ENCODE data around the gene INPP5A.

The INPP5A gene

DNA sequence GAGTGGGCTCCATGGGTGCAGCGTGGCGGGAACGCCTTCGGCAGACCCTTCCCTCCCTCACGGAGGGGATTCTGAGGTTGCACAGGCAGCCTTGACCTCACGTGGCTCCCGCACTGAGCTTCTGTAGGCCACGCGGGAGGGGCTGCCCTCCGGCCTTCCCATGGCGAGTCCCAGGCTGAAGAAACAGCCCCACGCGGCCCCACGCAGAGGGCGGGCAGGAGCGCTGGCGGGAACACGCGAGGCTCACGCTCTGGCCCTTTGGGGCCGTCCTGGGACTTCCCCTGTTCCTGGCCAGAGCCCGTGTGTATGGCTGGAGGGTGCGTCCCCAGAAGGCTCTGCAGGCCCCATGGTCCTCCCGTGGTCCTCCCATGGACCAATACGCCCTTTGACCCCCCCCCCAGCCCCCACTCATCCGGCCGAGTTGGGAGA, 270.0 kb downstream of the INPP5A start:
- Histone ChIP-seq H2AFZ (ENCODE audit: insufficient read depth, low read length, poor library complexity) (no peak overlapping the region), H3K27ac (ENCODE audit: low read depth, low read length) (no peak overlapping the region), H3K27me3 (ENCODE audit: insufficient read depth, low read length) (no peaks in the 10 kb centered on the region), H3K4me2 (ENCODE audit: low read length) (no peak overlapping the region), H2AK5ac (ENCODE audit: low read length) (no peak overlapping the region), H4K91ac (ENCODE audit: low read depth, low read length) (no peak overlapping the region), H2BK12ac (ENCODE audit: low read length) (no peak overlapping the region), H2BK120ac (ENCODE audit: insufficient read depth, low read length, poor library complexity) (no peak overlapping the region), H4K8ac (ENCODE audit: low read depth, low read length) (no peak overlapping the region), H3K4me1 (ENCODE audit: control insufficient read depth in 1 of 2, insufficient read depth in 2 of 2, low read length in 2 of 2) (no peaks in the 10 kb centered on the region), H3K23ac (ENCODE audit: low read length) (no peak overlapping the region), H2BK5ac (ENCODE audit: low read depth, low read length, poor library complexity) (no peak overlapping the region), H3K18ac (ENCODE audit: low read length) (no peak overlapping the region), H3K9ac (ENCODE audit: low read length) (no peak overlapping the region), H4K12ac (ENCODE audit: low read depth, low read length) (no peak overlapping the region), H3K9me3 (ENCODE audit: insufficient read depth, low read depth, low read length) (peaks cover 8% of the 10 kb centered on the region), H3K36me3 (ENCODE audit: control insufficient read depth in 1 of 2, insufficient read depth in 2 of 2, low read length in 2 of 2) (no peaks in the 10 kb centered on the region), H3K14ac (ENCODE audit: low read length) (no peak overlapping the region), H3K79me2 (ENCODE audit: control insufficient read depth, insufficient read depth, low read length, poor library complexity) (no peaks in the 10 kb centered on the region), H3K79me1 (ENCODE audit: low read length) (no peaks in the 10 kb centered on the region), H3K4me3 (ENCODE audit: low read depth, low read length) (no peak overlapping the region), H3K4ac (ENCODE audit: low read depth, low read length) (no peak overlapping the region)
- no CpG with 5 or more reads among the region's 27 CpGs for WGBS (ENCODE audit: extremely low coverage, insufficient coverage, insufficient read length)
- DNase-seq = no peak

DNA sequence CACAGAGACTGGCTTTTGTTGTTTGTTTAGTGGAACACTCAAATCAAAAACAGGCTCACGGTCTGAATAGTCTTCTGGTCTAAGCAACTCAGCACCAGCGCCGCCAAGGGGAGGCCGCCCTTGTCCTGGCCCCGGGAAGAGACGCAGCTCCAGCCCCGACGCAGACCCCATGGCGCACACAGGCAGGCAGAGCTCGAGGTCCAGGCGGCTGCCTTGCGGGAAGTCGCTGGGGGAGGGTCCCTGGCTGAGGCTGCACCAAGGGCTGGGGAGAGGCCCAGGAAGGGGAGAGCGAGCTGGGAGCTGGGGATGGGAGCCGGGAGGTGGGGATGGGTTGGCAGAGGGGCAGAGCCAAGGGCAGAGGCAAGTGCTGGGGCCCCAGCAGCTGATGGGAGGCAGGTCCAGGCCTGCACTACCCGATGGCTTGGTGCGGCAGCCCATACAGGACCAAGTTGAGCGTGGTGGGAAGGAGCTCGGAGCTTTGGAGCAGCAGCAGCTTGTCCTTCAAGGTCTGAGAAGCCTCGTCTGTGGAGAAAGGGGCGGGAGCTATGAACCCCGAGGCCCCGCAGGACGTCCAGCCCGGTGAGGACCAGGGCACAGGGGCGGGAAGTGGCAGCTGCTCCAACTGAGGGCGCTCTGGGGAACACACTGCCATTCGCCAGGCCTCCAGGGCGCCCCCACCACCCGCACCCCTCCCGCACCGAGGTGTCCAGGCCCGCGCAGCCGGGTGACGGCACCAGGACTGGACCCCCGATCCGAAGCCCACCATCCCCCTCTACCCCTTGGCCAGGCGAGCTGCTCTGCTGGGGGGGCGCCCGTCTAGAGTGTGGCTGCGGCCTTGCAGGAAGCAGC, 271.0 kb downstream of the INPP5A start:
- H3K4me3 ChIP-seq (ENCODE audit: low read depth, low read length) = no peak overlapping the region
- H3K14ac ChIP-seq (ENCODE audit: low read length) = no peak overlapping the region
- no peak overlapping the region for H3K9ac ChIP-seq (ENCODE audit: low read length)
- no peak overlapping the region for H3K23ac ChIP-seq (ENCODE audit: low read length)
- no peaks in the 10 kb centered on the region for H3K79me1 ChIP-seq (ENCODE audit: low read length)
- no peaks in the 10 kb centered on the region for H3K27me3 ChIP-seq (ENCODE audit: insufficient read depth, low read length)
- no peak overlapping the region for H3K4ac ChIP-seq (ENCODE audit: low read depth, low read length)
- H2BK5ac ChIP-seq (ENCODE audit: low read depth, low read length, poor library complexity) = no peak overlapping the region
- H3K4me1 ChIP-seq (ENCODE audit: control insufficient read depth in 1 of 2, insufficient read depth in 2 of 2, low read length in 2 of 2) = no peaks in the 10 kb centered on the region
- WGBS (ENCODE audit: extremely low coverage, insufficient coverage, insufficient read length) = no CpG with 5 or more reads among the region's 42 CpGs
- no peak overlapping the region for H3K18ac ChIP-seq (ENCODE audit: low read length)
- H4K91ac ChIP-seq (ENCODE audit: low read depth, low read length) = no peak overlapping the region
- H3K79me2 ChIP-seq (ENCODE audit: control insufficient read depth, insufficient read depth, low read length, poor library complexity) = no peaks in the 10 kb centered on the region
- no peak overlapping the region for H4K12ac ChIP-seq (ENCODE audit: low read depth, low read length)
- peaks cover 8% of the 10 kb centered on the region for H3K9me3 ChIP-seq (ENCODE audit: insufficient read depth, low read depth, low read length)
- H2AK5ac ChIP-seq (ENCODE audit: low read length) = no peak overlapping the region
- H3K27ac ChIP-seq (ENCODE audit: low read depth, low read length) = no peak overlapping the region
- no peak overlapping the region for H2BK12ac ChIP-seq (ENCODE audit: low read length)
- H2AFZ ChIP-seq (ENCODE audit: insufficient read depth, low read length, poor library complexity) = no peak overlapping the region
- no peak overlapping the region for H4K8ac ChIP-seq (ENCODE audit: low read depth, low read length)
- H2BK120ac ChIP-seq (ENCODE audit: insufficient read depth, low read length, poor library complexity) = no peak overlapping the region
- no peaks in the 10 kb centered on the region for H3K36me3 ChIP-seq (ENCODE audit: control insufficient read depth in 1 of 2, insufficient read depth in 2 of 2, low read length in 2 of 2)
- no peak for DNase-seq
- no peak overlapping the region for H3K4me2 ChIP-seq (ENCODE audit: low read length)

DNA sequence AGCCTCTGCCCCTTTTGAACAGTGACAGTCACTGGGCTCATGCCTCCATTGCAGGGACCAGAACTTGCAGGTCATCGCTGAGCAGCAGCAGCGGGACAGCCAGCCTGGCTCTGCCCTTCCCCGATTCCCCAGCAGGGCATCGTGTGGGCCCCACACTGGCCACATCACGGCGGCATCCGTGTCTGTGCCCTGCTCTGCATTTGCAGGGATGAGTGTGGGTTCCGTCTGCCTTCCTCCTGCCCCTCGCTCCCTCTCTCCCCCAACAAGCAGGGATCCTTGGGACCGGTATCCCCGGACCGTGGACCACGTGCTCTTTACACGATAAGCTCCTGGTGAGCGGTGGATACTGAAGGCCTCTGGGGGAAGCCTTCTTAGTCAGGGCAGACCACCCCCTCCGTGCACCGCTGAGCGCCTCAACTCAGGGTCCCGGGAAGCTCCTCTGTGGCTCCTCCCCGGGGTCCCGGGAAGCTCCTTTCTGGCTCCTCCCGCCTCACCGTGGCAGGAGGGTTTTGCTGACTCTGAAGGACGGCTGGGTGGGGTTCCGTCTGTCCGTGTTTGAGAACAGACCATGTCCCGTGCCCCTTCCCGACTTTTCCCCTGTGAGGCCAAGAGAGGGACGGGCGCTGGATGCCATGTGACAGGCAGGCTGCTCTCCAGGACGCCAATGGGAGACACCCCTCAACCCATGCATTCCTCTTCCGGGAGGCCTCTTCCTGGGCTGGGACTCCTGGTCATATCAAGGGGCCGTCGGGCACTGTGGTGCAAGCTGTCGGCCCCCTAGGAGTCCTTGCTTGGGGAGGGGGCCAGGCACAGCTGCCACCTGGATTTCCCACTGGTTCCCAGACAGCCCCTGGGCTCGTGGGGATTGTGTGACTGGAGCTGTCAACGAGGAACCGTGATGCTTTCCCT, 271.9 kb downstream of the INPP5A start:
- Histone ChIP-seq H2AFZ (ENCODE audit: insufficient read depth, low read length, poor library complexity) (no peak overlapping the region), H3K79me1 (ENCODE audit: low read length) (no peaks in the 10 kb centered on the region)
- no CpG with 5 or more reads among the region's 38 CpGs for WGBS (ENCODE audit: extremely low coverage, insufficient coverage, insufficient read length)

DNA sequence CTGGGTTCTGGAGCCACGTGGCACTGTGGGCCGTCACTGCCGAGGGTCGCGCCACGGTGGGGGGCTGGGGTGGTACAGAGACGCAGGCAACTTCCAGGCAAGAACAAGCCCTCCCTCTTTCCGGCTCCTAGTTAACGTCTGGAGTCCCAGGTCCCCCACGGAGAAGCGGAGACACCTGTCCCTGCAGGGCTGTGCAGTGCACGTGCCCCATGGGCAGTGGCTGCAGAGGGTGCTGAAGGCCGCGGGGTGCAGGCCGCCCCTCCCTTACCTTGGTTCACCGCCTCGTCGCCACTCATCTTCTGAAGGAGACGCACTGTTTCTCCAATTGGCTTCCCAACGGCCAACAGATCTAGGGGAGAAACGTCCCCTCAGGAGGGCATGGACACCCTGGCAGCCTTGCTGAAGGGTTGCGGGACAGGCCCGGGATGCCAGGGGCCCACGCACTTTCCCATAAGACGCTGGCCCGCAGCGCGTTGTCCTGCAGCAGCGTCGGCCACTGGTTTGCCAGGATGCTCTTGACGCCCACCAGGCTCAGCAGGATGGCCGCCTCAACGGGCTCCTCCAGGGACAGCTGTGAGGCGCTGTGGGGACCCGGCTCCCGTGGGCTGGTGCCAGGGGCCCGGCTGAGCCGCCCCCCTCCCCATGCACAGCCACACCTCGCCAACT, 272.7 kb downstream of the INPP5A start:
- Histone ChIP-seq H3K79me2 (ENCODE audit: control insufficient read depth, insufficient read depth, low read length, poor library complexity) (no peaks in the 10 kb centered on the region), H3K4ac (ENCODE audit: low read depth, low read length) (no peak overlapping the region), H4K8ac (ENCODE audit: low read depth, low read length) (no peak overlapping the region), H2AFZ (ENCODE audit: insufficient read depth, low read length, poor library complexity) (no peak overlapping the region), H3K4me1 (ENCODE audit: control insufficient read depth in 1 of 2, insufficient read depth in 2 of 2, low read length in 2 of 2) (no peaks in the 10 kb centered on the region), H2BK120ac (ENCODE audit: insufficient read depth, low read length, poor library complexity) (no peak overlapping the region), H3K27ac (ENCODE audit: low read depth, low read length) (no peak overlapping the region), H4K91ac (ENCODE audit: low read depth, low read length) (no peak overlapping the region), H3K4me2 (ENCODE audit: low read length) (no peak overlapping the region), H3K36me3 (ENCODE audit: control insufficient read depth in 1 of 2, insufficient read depth in 2 of 2, low read length in 2 of 2) (no peaks in the 10 kb centered on the region), H3K9me3 (ENCODE audit: insufficient read depth, low read depth, low read length) (peaks cover 8% of the 10 kb centered on the region), H3K79me1 (ENCODE audit: low read length) (no peaks in the 10 kb centered on the region), H3K27me3 (ENCODE audit: insufficient read depth, low read length) (peaks cover 2% of the 10 kb centered on the region), H2BK5ac (ENCODE audit: low read depth, low read length, poor library complexity) (no peak overlapping the region), H3K9ac (ENCODE audit: low read length) (no peak overlapping the region), H3K14ac (ENCODE audit: low read length) (no peak overlapping the region), H3K23ac (ENCODE audit: low read length) (no peak overlapping the region), H3K4me3 (ENCODE audit: low read depth, low read length) (no peak overlapping the region), H2BK12ac (ENCODE audit: low read length) (no peak overlapping the region), H3K18ac (ENCODE audit: low read length) (no peak overlapping the region), H4K12ac (ENCODE audit: low read depth, low read length) (no peak overlapping the region), H2AK5ac (ENCODE audit: low read length) (no peak overlapping the region)
- no peak for DNase-seq
- WGBS (ENCODE audit: extremely low coverage, insufficient coverage, insufficient read length) = no CpG with 5 or more reads among the region's 39 CpGs

More for the DNA sequence above, 271.9 kb downstream of the INPP5A start:
- no peak for DNase-seq
- no peak overlapping the region for H3K4me2 ChIP-seq (ENCODE audit: low read length)
- no peak overlapping the region for H3K9ac ChIP-seq (ENCODE audit: low read length)
- no peak overlapping the region for H3K27ac ChIP-seq (ENCODE audit: low read depth, low read length)
- no peak overlapping the region for H4K12ac ChIP-seq (ENCODE audit: low read depth, low read length)
- no peak overlapping the region for H3K23ac ChIP-seq (ENCODE audit: low read length)
- H4K91ac ChIP-seq (ENCODE audit: low read depth, low read length) = no peak overlapping the region
- H3K4me3 ChIP-seq (ENCODE audit: low read depth, low read length) = no peak overlapping the region
- H3K4me1 ChIP-seq (ENCODE audit: control insufficient read depth in 1 of 2, insufficient read depth in 2 of 2, low read length in 2 of 2) = no peaks in the 10 kb centered on the region
- no peak overlapping the region for H3K4ac ChIP-seq (ENCODE audit: low read depth, low read length)
- no peaks in the 10 kb centered on the region for H3K27me3 ChIP-seq (ENCODE audit: insufficient read depth, low read length)
- no peak overlapping the region for H4K8ac ChIP-seq (ENCODE audit: low read depth, low read length)
- H2BK5ac ChIP-seq (ENCODE audit: low read depth, low read length, poor library complexity) = no peak overlapping the region
- no peaks in the 10 kb centered on the region for H3K79me2 ChIP-seq (ENCODE audit: control insufficient read depth, insufficient read depth, low read length, poor library complexity)
- no peak overlapping the region for H3K14ac ChIP-seq (ENCODE audit: low read length)
- H3K36me3 ChIP-seq (ENCODE audit: control insufficient read depth in 1 of 2, insufficient read depth in 2 of 2, low read length in 2 of 2) = no peaks in the 10 kb centered on the region
- H3K9me3 ChIP-seq (ENCODE audit: insufficient read depth, low read depth, low read length) = peaks cover 8% of the 10 kb centered on the region
- no peak overlapping the region for H2BK12ac ChIP-seq (ENCODE audit: low read length)
- no peak overlapping the region for H2BK120ac ChIP-seq (ENCODE audit: insufficient read depth, low read length, poor library complexity)
- H3K18ac ChIP-seq (ENCODE audit: low read length) = no peak overlapping the region
- no peak overlapping the region for H2AK5ac ChIP-seq (ENCODE audit: low read length)
